Measurements from ENCODE around the gene ALPP. TPM values are rescaled to one million over a fixed set of nuclear protein-coding genes. Genes with fewer than 3 reads are reported as not detected.
"Not testable (repeated sequence)": the region's sequence is repeated elsewhere in the genome, so short reads cannot be mapped to it uniquely, and the experiment has no call there.

ALPP gene
- polyA plus RNA-seq, 1 donor from 2014 or later, result not detected

DNA sequence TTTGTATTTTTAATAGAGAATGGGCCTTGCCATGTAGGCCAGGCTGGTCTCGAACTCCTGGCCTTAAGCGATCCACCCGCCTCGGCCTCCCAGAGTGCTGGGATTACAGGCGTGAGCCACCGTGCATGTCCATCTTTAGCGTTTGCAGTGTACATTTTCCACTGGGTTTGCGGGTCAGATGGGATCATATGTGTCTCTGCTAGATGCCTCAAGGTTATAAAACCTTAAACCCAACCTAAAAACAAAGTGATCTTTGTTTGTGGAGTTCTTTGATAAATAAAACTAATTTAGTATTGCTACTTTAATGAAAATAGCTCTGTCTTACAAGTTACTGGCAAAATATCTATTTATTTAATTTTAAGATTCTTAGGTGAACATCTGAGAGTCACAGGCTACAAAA is 15.0 kb downstream of the ALPP start:
- Histone ChIP-seq H3K9me2 (ENCODE audit: insufficient read depth, low read length) (no peaks in the 10 kb centered on the region), H4K20me1 (ENCODE audit: insufficient read depth) (no peaks in the 10 kb centered on the region), H3K27ac (ENCODE audit: low read length) (no peak overlapping the region), H3K9ac (ENCODE audit: low read length) (no peak overlapping the region), H3K36me3 (ENCODE audit: insufficient read depth, low read length) (no peaks in the 10 kb centered on the region), H3K9me3 (ENCODE audit: low read length) (no peaks in the 10 kb centered on the region), H3K79me2 (replicated peaks; ENCODE audit: insufficient read depth, low read length) (no peaks in the 10 kb centered on the region), H2AFZ (ENCODE audit: low read depth, low read length) (no peak overlapping the region), H3K4me2 (ENCODE audit: low read length) (no peak overlapping the region), H3K27me3 (ENCODE audit: insufficient read depth, low read depth, low read length) (peaks cover 24% of the 10 kb centered on the region), H3K4me3 (ENCODE audit: low read length) (no peak overlapping the region), H3F3A (ENCODE audit: insufficient read depth, low read length, poor library complexity, severe bottlenecking) (no peaks in the 10 kb centered on the region)
- no peak for TF ChIP-seq RAD21 (conservative IDR thresholded peaks at IDR 0.05)
- no peak for TF ChIP-seq POLR2AphosphoS5 (IDR thresholded peaks at IDR 0.05)
- no peak for TF ChIP-seq EP300 (conservative IDR thresholded peaks at IDR 0.05; ENCODE audit: poor library complexity, severe bottlenecking)
- TF ChIP-seq SMC3 (conservative IDR thresholded peaks at IDR 0.05; ENCODE audit: poor library complexity), result no peak
- TF ChIP-seq, protein P1, sequence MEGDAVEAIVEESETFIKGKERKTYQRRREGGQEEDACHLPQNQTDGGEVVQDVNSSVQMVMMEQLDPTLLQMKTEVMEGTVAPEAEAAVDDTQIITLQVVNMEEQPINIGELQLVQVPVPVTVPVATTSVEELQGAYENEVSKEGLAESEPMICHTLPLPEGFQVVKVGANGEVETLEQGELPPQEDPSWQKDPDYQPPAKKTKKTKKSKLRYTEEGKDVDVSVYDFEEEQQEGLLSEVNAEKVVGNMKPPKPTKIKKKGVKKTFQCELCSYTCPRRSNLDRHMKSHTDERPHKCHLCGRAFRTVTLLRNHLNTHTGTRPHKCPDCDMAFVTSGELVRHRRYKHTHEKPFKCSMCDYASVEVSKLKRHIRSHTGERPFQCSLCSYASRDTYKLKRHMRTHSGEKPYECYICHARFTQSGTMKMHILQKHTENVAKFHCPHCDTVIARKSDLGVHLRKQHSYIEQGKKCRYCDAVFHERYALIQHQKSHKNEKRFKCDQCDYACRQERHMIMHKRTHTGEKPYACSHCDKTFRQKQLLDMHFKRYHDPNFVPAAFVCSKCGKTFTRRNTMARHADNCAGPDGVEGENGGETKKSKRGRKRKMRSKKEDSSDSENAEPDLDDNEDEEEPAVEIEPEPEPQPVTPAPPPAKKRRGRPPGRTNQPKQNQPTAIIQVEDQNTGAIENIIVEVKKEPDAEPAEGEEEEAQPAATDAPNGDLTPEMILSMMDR (IDR thresholded peaks at IDR 0.05; ENCODE audit: poor library complexity, severe bottlenecking), result no peak
- no peak for TF ChIP-seq REST (IDR thresholded peaks at IDR 0.05; ENCODE audit: borderline replicate concordance)
- TF ChIP-seq TAF1 (IDR thresholded peaks at IDR 0.05; ENCODE audit: low read depth), result no peak
- no peak for TF ChIP-seq EZH2 (IDR thresholded peaks at IDR 0.05; ENCODE audit: borderline replicate concordance, insufficient read depth, low read length, poor library complexity, severe bottlenecking)
- no peak for TF ChIP-seq MXI1 (conservative IDR thresholded peaks at IDR 0.05; ENCODE audit: poor library complexity, severe bottlenecking)

DNA sequence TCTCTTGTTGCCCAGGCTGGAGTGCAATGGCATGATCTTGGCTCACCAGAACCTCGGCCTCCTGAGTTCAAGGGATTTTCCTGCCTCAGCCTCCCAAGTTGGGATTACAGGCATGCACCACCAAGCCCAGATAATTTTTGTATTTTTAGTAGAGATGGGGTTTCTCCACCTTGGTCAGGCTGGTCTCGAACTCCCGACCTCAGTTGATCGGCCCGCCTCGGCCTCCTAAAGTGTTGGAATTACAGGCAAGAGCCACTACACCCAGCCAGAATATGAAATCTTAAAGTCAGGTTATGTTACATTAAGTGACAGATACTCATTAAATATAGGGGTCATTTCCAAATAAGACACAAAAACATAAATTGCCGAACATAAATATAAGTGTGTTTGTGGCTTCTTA is 15.9 kb downstream of the ALPP start:
- peaks cover 15% of the 10 kb centered on the region for H3K27me3 ChIP-seq (ENCODE audit: insufficient read depth, low read depth, low read length)
- not testable (repeated sequence) for H3K36me3 ChIP-seq (ENCODE audit: insufficient read depth, low read length); H3K4me2 ChIP-seq (ENCODE audit: low read length); H4K20me1 ChIP-seq (ENCODE audit: insufficient read depth); H3F3A ChIP-seq (ENCODE audit: insufficient read depth, low read length, poor library complexity, severe bottlenecking); H2AFZ ChIP-seq (ENCODE audit: low read depth, low read length); H3K9me2 ChIP-seq (ENCODE audit: insufficient read depth, low read length); H3K4me3 ChIP-seq (ENCODE audit: low read length); H3K9me3 ChIP-seq (ENCODE audit: low read length); H3K9ac ChIP-seq (ENCODE audit: low read length); H3K27ac ChIP-seq (ENCODE audit: low read length); H3K79me2 ChIP-seq (replicated peaks; ENCODE audit: insufficient read depth, low read length)

DNA sequence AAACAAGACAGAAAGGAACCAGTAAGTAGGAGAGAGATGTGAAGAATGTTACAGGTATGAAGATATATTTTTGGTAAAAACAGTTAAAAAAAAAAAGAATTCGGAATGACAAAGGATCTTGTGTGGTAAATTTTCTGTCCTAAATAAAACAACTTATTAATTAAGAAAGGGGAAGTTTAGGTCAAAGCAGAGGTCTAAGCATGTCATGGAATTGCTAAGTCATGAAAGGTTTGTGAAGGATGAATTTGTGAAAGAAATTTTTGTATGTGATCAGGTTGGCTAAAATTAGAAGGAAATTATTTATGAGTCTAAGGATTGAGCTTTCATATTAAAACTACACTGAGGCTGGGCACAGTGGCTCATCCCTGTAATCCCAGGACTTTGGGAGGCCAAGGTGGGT is 17.0 kb downstream of the ALPP start:
- Histone ChIP-seq H3F3A (ENCODE audit: insufficient read depth, low read length, poor library complexity, severe bottlenecking) (no peaks in the 10 kb centered on the region), H3K4me3 (ENCODE audit: low read length) (no peak overlapping the region), H3K79me2 (replicated peaks; ENCODE audit: insufficient read depth, low read length) (no peaks in the 10 kb centered on the region), H3K4me2 (ENCODE audit: low read length) (no peak overlapping the region), H3K27me3 (ENCODE audit: insufficient read depth, low read depth, low read length) (peaks cover 4% of the 10 kb centered on the region), H3K9me3 (ENCODE audit: low read length) (no peaks in the 10 kb centered on the region), H3K27ac (ENCODE audit: low read length) (no peak overlapping the region), H4K20me1 (ENCODE audit: insufficient read depth) (no peaks in the 10 kb centered on the region), H3K9ac (ENCODE audit: low read length) (no peak overlapping the region), H2AFZ (ENCODE audit: low read depth, low read length) (no peak overlapping the region), H3K36me3 (ENCODE audit: insufficient read depth, low read length) (no peaks in the 10 kb centered on the region), H3K9me2 (ENCODE audit: insufficient read depth, low read length) (no peaks in the 10 kb centered on the region)
- TF ChIP-seq RAD21 (conservative IDR thresholded peaks at IDR 0.05), result no peak
- no peak for TF ChIP-seq EZH2 (IDR thresholded peaks at IDR 0.05; ENCODE audit: borderline replicate concordance, insufficient read depth, low read length, poor library complexity, severe bottlenecking)
- TF ChIP-seq, protein P1 (IDR thresholded peaks at IDR 0.05; ENCODE audit: poor library complexity, severe bottlenecking), result no peak

All from neural cell (in vitro differentiated cells).